Mesendoderm (in vitro differentiated cells): Measurements from ENCODE around the gene NKX6-2.

Experiments
- DNase-seq: peaks from one replicate; pipeline ENCODE4 v3.0.0; 2013
- H2AK5ac ChIP-seq: 2 replicates; pipeline ENCODE4 v1.6.1; 2013; ENCODE audit warnings: low read length, inconsistent platforms
- H2BK120ac ChIP-seq: 2 replicates; pipeline ENCODE4 v1.6.1; 2013; ENCODE audit warnings: low read depth, mild to moderate bottlenecking, low read length, moderate library complexity, mixed read lengths
- H2BK15ac ChIP-seq: replicated peaks from 2 replicates; pipeline ENCODE4 v1.6.1; 2013; ENCODE audit warnings: low read depth, mild to moderate bottlenecking, moderate library complexity
- H2BK5ac ChIP-seq: 2 replicates; pipeline ENCODE4 v1.6.1; 2013; ENCODE audit warnings: low read length, inconsistent platforms
- H3K18ac ChIP-seq: 2 replicates; pipeline ENCODE4 v1.6.1; 2013; ENCODE audit warnings: mild to moderate bottlenecking, low read length, mixed read lengths
- H3K23ac ChIP-seq: one replicate; pipeline ENCODE4 v1.6.1; 2013; ENCODE audit warnings: low read length
- H3K27ac ChIP-seq: 2 replicates; pipeline ENCODE4 v1.5.1; 2013; ENCODE audit warnings: low read depth, mild to moderate bottlenecking, inconsistent platforms, low read length, moderate library complexity
- H3K27me3 ChIP-seq: 2 replicates; pipeline ENCODE4 v1.6.1; 2013; ENCODE audit warnings: low read length, control low read depth, mild to moderate bottlenecking, inconsistent platforms; ENCODE audit not compliant: insufficient read depth, poor library complexity
- H3K36me3 ChIP-seq: 2 replicates; pipeline ENCODE4 v1.6.1; 2013; ENCODE audit warnings: low read length, inconsistent platforms; ENCODE audit not compliant: control insufficient read depth, insufficient read depth
- H3K4ac ChIP-seq: one replicate; pipeline ENCODE4 v1.6.1; 2013; ENCODE audit warnings: low read depth, mild to moderate bottlenecking, low read length, moderate library complexity
- H3K4me1 ChIP-seq: 2 replicates; pipeline ENCODE4 v1.6.1; 2013; ENCODE audit warnings: low read depth, low read length, inconsistent platforms; ENCODE audit not compliant: control insufficient read depth
- H3K4me2 ChIP-seq: 2 replicates; pipeline ENCODE4 v1.6.1; 2013; ENCODE audit warnings: low read length
- H3K4me3 ChIP-seq: 2 replicates; pipeline ENCODE4 v1.5.1; 2013; ENCODE audit warnings: mild to moderate bottlenecking, low read length
- H3K56ac ChIP-seq: one replicate; pipeline ENCODE4 v1.6.1; 2013; ENCODE audit warnings: low read length
- H3K79me1 ChIP-seq: 2 replicates; pipeline ENCODE4 v1.6.1; 2013; ENCODE audit warnings: low read length, inconsistent platforms
- H3K79me2 ChIP-seq: 2 replicates; pipeline ENCODE4 v1.6.1; 2013; ENCODE audit warnings: mild to moderate bottlenecking, low read length; ENCODE audit not compliant: control insufficient read depth, insufficient read depth
- H3K9ac ChIP-seq: 2 replicates; pipeline ENCODE4 v1.6.1; 2013; ENCODE audit warnings: low read length, inconsistent platforms
- H4K5ac ChIP-seq: one replicate; pipeline ENCODE4 v1.6.1; 2013; ENCODE audit warnings: low read length
- H4K8ac ChIP-seq: one replicate; pipeline ENCODE4 v1.6.1; 2013; ENCODE audit warnings: low read depth, mild to moderate bottlenecking, control low read depth, low read length, moderate library complexity
- WGBS: extraction: QIAGEN DNeasy Blood & Tissue Kit; methylation state at CpG from one replicate; pipeline ENCODE4 v1.1.7; 2013; ENCODE audit warnings: low lambda C conversion rate, missing lambda C conversion rate; ENCODE audit not compliant: insufficient coverage; ENCODE audit errors: extremely low coverage; 5-methylcytosine and 5-hydroxymethylcytosine counted together

Gene NKX6-2

GRCh38 chr10:132746801-132747625 is 38.9 kb downstream of the NKX6-2 start:
- Histone ChIP-seq H4K5ac (no peak overlapping the region), H3K4me1 (no peaks in the 10 kb centered on the region), H3K36me3 (no peaks in the 10 kb centered on the region), H3K9ac (no peak overlapping the region), H2BK120ac (no peak overlapping the region), H2AK5ac (no peak overlapping the region), H3K4ac (no peak overlapping the region), H3K4me2 (no peak overlapping the region), H3K79me2 (no peaks in the 10 kb centered on the region), H3K18ac (no peak overlapping the region), H3K27me3 (no peaks in the 10 kb centered on the region), H4K8ac (no peak overlapping the region), H3K23ac (no peak overlapping the region), H2BK5ac (no peak overlapping the region), H3K79me1 (no peaks in the 10 kb centered on the region), H3K56ac (no peak overlapping the region), H3K4me3 (no peak overlapping the region), H3K27ac (no peak overlapping the region), H2BK15ac (no peak overlapping the region)
- peak; percentile 11 for DNase-seq
- no CpG with 5 or more reads among the region's 29 CpGs for whole genome bisulfite sequencing

GRCh38 chr10:132746386-132746785 is 39.6 kb downstream of the NKX6-2 start:
- H3K4me2 ChIP-seq, result no peak overlapping the region
- no peak overlapping the region for H2BK15ac ChIP-seq
- no peaks in the 10 kb centered on the region for H3K36me3 ChIP-seq
- H3K27ac ChIP-seq, result no peak overlapping the region
- no peak overlapping the region for H2AK5ac ChIP-seq
- WGBS, result no CpG with 5 or more reads among the region's 14 CpGs
- H3K79me2 ChIP-seq, result no peaks in the 10 kb centered on the region
- H3K4ac ChIP-seq, result no peak overlapping the region
- no peak overlapping the region for H4K8ac ChIP-seq
- no peak overlapping the region for H2BK120ac ChIP-seq
- H3K4me3 ChIP-seq, result no peak overlapping the region
- no peak overlapping the region for H3K56ac ChIP-seq
- H4K5ac ChIP-seq, result no peak overlapping the region
- DNase-seq, result no peak
- no peak overlapping the region for H2BK5ac ChIP-seq
- H3K23ac ChIP-seq, result peak overlapping the region; percentile 66
- H3K79me1 ChIP-seq, result no peaks in the 10 kb centered on the region
- no peak overlapping the region for H3K9ac ChIP-seq
- no peaks in the 10 kb centered on the region for H3K27me3 ChIP-seq
- no peak overlapping the region for H3K18ac ChIP-seq
- H3K4me1 ChIP-seq, result no peaks in the 10 kb centered on the region

- no peaks in the 10 kb centered on the region for H3K36me3 ChIP-seq
- no CpG with 5 or more reads among the region's 13 CpGs for WGBS
Observed at GRCh38 chr10:132745971-132746370, 40.0 kb downstream of the NKX6-2 start.

GRCh38 chr10:132745511-132745910 is 40.4 kb downstream of the NKX6-2 start:
- no peak overlapping the region for H2AK5ac ChIP-seq
- H2BK5ac ChIP-seq, result no peak overlapping the region
- no CpG with 5 or more reads among the region's 17 CpGs for WGBS
- H2BK15ac ChIP-seq, result no peak overlapping the region
- no peak overlapping the region for H3K4ac ChIP-seq
- no peak for DNase-seq
- H4K5ac ChIP-seq, result no peak overlapping the region
- H3K27ac ChIP-seq, result no peak overlapping the region
- no peak overlapping the region for H3K56ac ChIP-seq
- no peak overlapping the region for H3K9ac ChIP-seq
- H3K23ac ChIP-seq, result no peak overlapping the region
- no peaks in the 10 kb centered on the region for H3K79me1 ChIP-seq
- no peaks in the 10 kb centered on the region for H3K27me3 ChIP-seq
- H3K4me1 ChIP-seq, result no peaks in the 10 kb centered on the region
- no peak overlapping the region for H4K8ac ChIP-seq
- no peak overlapping the region for H3K4me3 ChIP-seq
- no peak overlapping the region for H3K4me2 ChIP-seq
- no peak overlapping the region for H3K18ac ChIP-seq
- H2BK120ac ChIP-seq, result no peak overlapping the region
- no peaks in the 10 kb centered on the region for H3K79me2 ChIP-seq
- no peaks in the 10 kb centered on the region for H3K36me3 ChIP-seq

More at GRCh38 chr10:132745971-132746370, 40.0 kb downstream of the NKX6-2 start:
- H4K8ac ChIP-seq, result no peak overlapping the region
- H3K18ac ChIP-seq, result no peak overlapping the region
- no peak for DNase-seq
- no peak overlapping the region for H2BK15ac ChIP-seq
- H3K56ac ChIP-seq, result no peak overlapping the region
- H3K27me3 ChIP-seq, result no peaks in the 10 kb centered on the region
- no peak overlapping the region for H3K4me2 ChIP-seq
- no peak overlapping the region for H2AK5ac ChIP-seq
- H3K79me2 ChIP-seq, result no peaks in the 10 kb centered on the region
- no peak overlapping the region for H3K9ac ChIP-seq
- no peak overlapping the region for H4K5ac ChIP-seq
- no peak overlapping the region for H3K4me3 ChIP-seq
- H2BK120ac ChIP-seq, result no peak overlapping the region
- no peaks in the 10 kb centered on the region for H3K79me1 ChIP-seq
- H3K27ac ChIP-seq, result no peak overlapping the region
- no peak overlapping the region for H3K23ac ChIP-seq
- no peak overlapping the region for H3K4ac ChIP-seq
- H3K4me1 ChIP-seq, result no peaks in the 10 kb centered on the region
- H2BK5ac ChIP-seq, result no peak overlapping the region

- Histone ChIP-seq H3K79me2 (no peaks in the 10 kb centered on the region), H3K4me1 (no peaks in the 10 kb centered on the region), H3K4me3 (no peak overlapping the region), H3K4ac (no peak overlapping the region), H3K27me3 (no peaks in the 10 kb centered on the region), H3K27ac (no peak overlapping the region), H4K8ac (no peak overlapping the region), H4K5ac (no peak overlapping the region), H3K18ac (no peak overlapping the region), H2BK15ac (no peak overlapping the region), H3K36me3 (no peaks in the 10 kb centered on the region), H2BK5ac (no peak overlapping the region), H3K9ac (no peak overlapping the region), H3K79me1 (no peaks in the 10 kb centered on the region), H3K4me2 (no peak overlapping the region), H3K23ac (no peak overlapping the region), H2AK5ac (no peak overlapping the region), H3K56ac (no peak overlapping the region), H2BK120ac (no peak overlapping the region)
- no CpG with 5 or more reads among the region's 19 CpGs for WGBS
- no peak for DNase-seq
Observed at GRCh38 chr10:132744839-132745238, 41.1 kb downstream of the NKX6-2 start.
